T-helper 1 cell treated with Interleukin-12 subunit alpha and Interleukin-12 subunit beta and Interleukin-4 antibody, amounts not matched to agents 30 ng/mL and 1 ng/mL, for 36 hours (primary cell): ENCODE measurements around the gene ZNF385B. TPM values are rescaled to one million over a fixed set of nuclear protein-coding genes. Genes with fewer than 3 reads are reported as not detected.

Experiments used
- intact Hi-C: fragments of 100-400 bp; cut with micrococcal nuclease; formaldehyde crosslinking; loops from one replicate; pipeline ENCODE4 v1.15.1; 2024
- total RNA-seq: library from RNA; stranded (reverse); gene quantifications from 2 replicates; pipeline ENCODE4 v1.2.3, GENCODE V29; 2022

ZNF385B gene
- total RNA-seq, 1 donor from 2014 or later, result not detected

- intact Hi-C loops, result no loop called here
Observed at GRCh38 chr2:179686069-179686468, 175.3 kb downstream of the ZNF385B start.

DNA sequence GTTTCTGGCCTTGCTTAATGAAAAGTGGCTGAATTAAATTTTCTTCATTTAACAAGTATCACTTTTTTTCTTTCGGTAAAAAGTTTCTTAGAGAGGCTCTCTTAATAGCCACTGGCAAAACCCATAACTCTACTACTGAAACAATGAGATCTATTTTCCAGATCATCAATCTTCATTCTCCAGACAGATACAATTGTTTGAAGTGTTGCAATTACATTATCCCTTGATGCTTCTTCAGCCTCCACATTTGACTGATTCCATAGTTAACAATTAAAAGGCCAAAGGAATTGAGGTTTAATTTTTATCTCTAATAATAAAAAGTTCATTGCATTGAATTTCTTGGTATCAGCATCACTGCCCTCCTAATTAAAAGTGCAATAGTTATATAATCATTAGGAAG is 176.3 kb downstream of the ZNF385B start:
- intact Hi-C loops, result no loop called here

DNA sequence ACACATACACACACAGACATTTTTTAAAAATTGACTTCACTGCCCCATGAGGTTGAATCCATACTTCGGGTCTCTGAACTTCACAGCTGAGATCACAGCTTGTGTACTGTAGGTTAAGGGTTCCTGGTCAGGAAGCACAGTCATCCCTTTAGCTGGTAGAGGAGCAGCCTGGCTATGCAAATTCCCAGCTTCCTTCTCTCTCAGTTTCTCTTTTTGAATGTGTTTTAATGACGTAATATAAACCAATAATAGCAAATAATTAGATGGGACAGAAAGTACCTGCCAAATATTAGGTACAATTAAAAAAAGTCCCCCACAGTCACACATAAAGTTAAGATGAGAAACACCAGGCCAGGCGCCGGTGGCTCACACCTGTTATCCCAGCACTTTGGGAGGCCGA is 178.7 kb downstream of the ZNF385B start:
- intact Hi-C loops, result no loop called here

GRCh38 chr2:179677746-179678505 is 183.5 kb downstream of the ZNF385B start:
- intact Hi-C loops, result no loop called here

- intact Hi-C loops, result no loop called here
Observed at GRCh38 chr2:179677077-179677688, 184.2 kb downstream of the ZNF385B start.

- intact Hi-C loops, result no loop called here
Observed at GRCh38 chr2:179675435-179675834, 186.0 kb downstream of the ZNF385B start.

DNA sequence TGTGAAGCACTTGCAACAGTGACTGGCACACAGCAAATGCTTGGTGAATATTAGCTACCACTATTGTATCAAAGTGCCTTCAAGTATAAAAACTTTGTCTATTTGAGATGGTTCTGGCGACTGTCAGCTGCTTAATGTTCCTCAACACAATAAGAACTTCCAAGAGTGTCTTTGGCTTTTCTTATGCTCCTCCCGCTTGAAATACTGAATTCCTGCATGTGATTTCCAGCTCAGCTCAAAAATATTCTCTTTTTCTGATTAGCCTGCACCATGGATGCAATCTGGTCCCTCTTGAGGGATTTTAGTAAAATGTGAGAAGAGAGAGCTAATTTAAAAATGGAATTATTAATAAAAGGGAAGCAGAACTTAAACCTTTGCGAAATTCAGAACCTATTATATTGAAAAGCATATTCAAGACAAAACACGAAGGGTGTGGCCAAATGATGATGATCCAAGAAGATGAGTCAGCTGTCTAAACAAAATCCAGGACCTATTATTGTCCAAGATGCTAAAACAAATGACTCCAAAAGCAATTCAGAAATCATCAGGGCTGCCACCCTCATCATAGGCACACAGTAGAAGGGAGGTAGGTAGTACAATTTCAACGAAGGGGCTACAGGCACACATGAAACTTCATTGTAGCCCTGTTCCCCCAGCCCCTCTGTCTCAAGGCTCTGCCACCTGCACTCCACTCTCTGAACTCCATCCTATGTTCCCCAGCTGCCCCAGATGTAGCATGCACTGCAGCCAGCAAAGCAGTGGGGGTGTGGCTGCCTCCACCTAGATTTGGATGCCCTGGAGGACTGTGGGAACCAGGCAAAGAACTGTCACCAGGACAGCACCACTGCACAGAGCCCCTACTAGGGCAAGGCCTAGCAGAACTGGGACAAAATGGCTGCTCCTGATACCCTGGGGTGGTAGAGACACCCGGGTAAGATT is 190.1 kb downstream of the ZNF385B start:
- intact Hi-C loops, result no loop called here

GRCh38 chr2:179669196-179669595 is 192.2 kb downstream of the ZNF385B start:
- intact Hi-C loops, result no loop called here

DNA sequence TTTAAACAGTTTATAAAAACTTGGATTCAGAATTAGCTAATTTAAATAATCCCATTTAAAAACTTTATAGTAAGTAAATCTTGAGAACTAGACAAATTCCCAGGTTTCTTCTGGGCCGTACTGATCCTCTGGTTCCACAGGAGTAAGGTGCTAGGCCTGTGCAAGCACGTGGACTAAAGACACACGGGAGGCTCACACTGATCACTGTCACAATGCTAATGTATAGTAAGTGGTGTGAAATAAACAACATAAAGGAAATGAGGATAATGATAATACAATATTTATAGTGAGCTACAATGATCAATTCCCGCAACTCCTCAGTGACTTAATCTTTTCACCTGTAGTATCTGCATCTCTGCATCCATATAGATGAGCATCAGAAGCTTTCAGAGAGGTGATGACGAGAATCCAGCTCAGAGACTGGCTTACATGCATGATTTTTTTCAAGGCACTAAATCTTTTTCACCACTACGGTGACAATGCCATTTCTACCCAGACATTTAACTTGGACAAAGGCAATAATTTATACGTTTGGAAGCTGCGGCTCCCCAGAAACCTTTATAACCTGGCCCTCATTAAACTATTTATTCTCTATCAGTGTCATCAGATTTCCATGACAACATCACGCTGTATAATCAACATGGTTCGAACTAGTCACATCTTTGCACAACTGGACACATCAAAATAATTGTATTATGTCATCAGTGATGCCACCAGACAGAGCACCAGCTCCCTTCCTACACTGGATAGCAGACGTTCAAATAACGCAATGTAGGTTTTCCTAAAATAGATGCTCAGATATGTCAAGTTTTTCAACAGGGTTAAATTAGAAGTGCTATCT is 196.2 kb downstream of the ZNF385B start:
- intact Hi-C loops, result no loop called here

DNA sequence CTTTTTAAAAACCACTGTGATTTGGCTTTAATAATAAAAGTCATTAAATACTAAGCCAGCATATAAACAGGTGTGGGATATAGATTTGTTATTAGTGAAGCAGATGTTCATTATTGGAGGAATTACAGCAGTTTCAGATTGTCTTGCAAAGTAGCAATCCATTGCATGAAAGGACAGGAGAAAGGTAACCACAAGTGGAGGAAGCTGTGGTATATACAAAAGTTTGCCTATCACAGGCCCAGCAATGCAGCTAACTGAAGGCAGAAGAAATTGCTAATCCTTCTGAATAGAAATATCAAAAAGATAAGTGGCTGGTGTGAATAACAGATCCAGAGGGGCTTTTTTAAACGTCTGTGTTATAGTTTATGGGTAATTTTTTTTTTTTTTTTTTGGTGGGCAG is 199.4 kb downstream of the ZNF385B start:
- intact Hi-C loops, result no loop called here

DNA sequence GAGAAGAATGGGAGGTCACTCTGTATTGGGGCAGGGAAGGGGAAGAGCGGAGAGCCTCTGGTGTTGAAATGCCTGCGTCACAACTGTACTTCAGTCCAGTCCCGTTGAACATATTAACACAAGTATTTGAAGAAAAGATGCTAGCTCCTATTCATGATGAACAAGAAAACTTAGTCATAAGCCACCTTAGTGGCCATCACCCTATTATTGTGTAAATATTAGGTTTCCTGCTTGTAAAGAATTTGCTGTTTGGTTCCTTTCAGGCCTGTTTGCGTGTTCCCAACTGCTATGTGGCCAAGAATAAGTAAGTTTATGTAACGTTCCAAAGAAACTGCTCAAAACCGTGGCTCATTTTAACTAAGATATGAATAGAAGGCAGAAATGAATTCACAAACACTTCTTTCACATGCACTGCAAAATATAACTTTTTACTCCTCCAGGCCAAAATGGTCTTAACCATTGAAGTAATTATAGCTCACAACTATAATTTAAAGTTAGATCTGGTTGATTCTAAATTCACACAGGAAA is 204.3 kb downstream of the ZNF385B start:
- intact Hi-C loops, result no loop called here

DNA sequence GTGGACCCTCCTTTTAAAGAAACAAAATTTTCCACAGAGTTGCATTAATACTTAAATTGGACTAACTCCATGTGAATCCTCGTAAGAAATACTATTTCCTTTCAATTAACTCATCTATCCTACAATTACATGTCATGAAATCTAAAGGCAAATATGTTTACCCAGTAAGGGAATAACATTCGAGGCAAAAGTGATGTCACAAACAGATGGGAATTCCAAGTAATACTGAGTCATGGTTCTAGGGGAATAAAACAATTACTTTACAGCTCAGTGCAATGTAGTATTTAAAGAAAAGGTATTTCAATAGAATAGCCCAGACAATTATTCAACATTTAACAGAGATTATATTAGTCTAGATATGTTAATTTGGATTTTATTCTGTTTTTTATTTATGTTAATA is 205.8 kb downstream of the ZNF385B start:
- intact Hi-C loops, result no loop called here

GRCh38 chr2:179654806-179655205 is 206.6 kb downstream of the ZNF385B start:
- intact Hi-C loops, result no loop called here

- intact Hi-C loops, result no loop called here
Observed at GRCh38 chr2:179652296-179652695, 209.1 kb downstream of the ZNF385B start.

DNA sequence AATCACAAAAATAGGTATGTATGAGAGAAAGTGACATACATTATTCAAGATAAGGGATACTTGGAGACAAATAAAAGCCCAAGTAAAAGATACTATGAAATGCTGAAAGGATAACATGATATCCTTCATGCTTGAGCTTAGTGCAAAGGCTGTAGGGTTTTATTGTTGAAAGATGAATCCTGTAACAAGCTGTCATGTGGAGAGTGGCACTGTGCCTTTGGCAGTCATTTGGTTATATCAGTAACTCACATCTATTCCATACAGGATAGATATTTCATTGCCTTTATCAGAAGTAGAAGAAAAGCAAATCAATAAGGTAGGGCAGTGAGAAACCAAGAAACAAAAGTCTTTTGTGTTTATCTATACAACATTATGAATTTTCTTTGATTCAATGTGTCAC is 211.0 kb downstream of the ZNF385B start:
- intact Hi-C loops, result no loop called here

DNA sequence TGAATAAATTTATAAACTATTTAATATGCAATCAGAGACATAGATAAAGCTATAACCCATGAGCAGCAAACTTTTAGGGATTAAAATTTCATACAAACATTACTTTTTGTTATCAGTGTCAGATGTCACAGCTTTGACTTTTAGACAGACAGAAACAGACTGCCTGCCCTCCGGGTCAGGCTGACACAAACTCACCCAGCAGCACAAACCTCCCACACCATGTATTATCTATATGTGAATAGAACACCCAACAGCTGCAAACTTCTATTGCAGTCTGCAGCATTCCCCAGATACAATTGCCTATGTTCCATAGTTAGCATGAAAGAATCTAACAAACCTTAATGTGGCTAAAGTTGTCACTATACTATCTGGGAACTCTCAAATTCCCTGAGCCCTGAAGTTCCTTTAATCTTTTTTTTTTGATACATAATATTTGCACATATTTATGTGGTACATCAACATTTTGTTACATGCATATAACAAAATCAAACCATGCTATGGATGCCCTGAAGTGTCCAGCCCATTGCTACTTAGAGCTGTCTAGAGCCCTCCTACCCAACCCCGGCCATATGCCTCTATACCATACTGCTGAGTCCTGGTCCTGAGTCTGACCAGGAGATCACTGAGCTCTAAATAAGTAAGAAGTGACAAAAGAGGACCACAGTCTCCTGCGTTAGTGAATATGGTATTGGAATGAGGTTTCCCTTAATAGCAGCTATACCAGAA is 214.4 kb downstream of the ZNF385B start:
- intact Hi-C loops, result no loop called here

- intact Hi-C loops, result no loop called here
Observed at GRCh38 chr2:179646173-179646769, 215.1 kb downstream of the ZNF385B start.

- intact Hi-C loops, result no loop called here
Observed at GRCh38 chr2:179645047-179645446, 216.4 kb downstream of the ZNF385B start.

GRCh38 chr2:179642462-179642861 is 218.9 kb downstream of the ZNF385B start:
- intact Hi-C loops, result no loop called here

GRCh38 chr2:179636995-179637394 is 224.4 kb downstream of the ZNF385B start:
- intact Hi-C loops, result no loop called here
